ENCODE results near the gene WWOX. TPM values are rescaled to one million over a fixed set of nuclear protein-coding genes. Genes with fewer than 3 reads are reported as not detected.
A peak's percentile ranks its signal among the peaks of the same experiment; 100 is the strongest.

WWOX gene
- total and polyA plus RNA-seq, 2 of the 13 experiments (the other 11 are each of a cell fraction or from before 2014, with no cell fraction given), result 9.1 to 37.4 TPM

DNA sequence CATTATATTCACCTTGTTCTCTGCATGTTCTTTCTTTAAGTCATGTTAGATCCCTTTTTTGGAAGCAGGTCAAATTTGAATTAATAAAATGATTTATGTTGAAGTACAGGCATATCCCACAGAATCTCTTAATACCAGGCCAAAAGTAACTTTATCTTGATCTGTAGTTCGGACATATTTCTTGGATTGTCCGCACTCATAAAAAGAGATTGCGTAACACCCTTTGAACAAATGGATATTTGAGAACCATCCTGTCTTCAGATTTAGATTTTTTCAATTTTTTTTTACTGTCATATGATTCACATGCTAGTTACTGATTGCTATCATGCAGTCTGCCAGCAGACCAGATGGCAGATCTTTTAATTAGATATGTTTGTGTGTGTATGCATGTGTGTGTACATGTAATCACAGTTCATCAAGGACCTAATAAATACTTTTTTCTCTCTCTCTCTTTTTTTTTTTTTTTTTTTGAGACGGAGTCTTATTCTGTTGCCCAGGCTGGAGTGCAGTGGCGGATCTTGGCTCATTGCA, 352.6 kb downstream of the WWOX start:
- Histone ChIP-seq H3K9me3 (ENCODE audit: low read length) (no peaks in the 10 kb centered on the region), H3K4me2 (ENCODE audit: low read depth, low read length) (no peak overlapping the region), H3K9ac (ENCODE audit: insufficient read depth, low read depth, low read length) (no peak overlapping the region), H3K27ac (ENCODE audit: extremely low read length, insufficient read depth, low read length) (no peak overlapping the region), H3K4me3 (replicated peaks in 1 of 3; ENCODE audit: insufficient read depth in 1 of 3, low read depth in 2 of 3, low read length in 3 of 3) (no peak overlapping the region), H3K27me3 (ENCODE audit: control insufficient read depth in 1 of 2, insufficient read depth in 2 of 2, low read length in 2 of 2) (no peaks in the 10 kb centered on the region), H3K36me3 (replicated peaks in 1 of 2; ENCODE audit: control insufficient read depth in 1 of 2, insufficient read depth in 2 of 2, low read length in 2 of 2) (no peaks in the 10 kb centered on the region), H3K79me2 (ENCODE audit: insufficient read depth, low read length) (no peaks in the 10 kb centered on the region), H2AFZ (ENCODE audit: low read length) (no peak overlapping the region), H4K20me1 (ENCODE audit: insufficient read depth, low read length) (no peaks in the 10 kb centered on the region), H3K4me1 (ENCODE audit: insufficient read depth, low read length) (peaks cover 4% of the 10 kb centered on the region)
- no TSS peak for BruUV-seq (replicated peaks)
- intact Hi-C loops (cut with micrococcal nuclease; ENCODE audit: unreplicated experiment) (no loop called here), in situ Hi-C loops (cut with HindIII; ENCODE audit: extremely low pct_ligation_motif_present, low pct_unique_long_range_greater_than_20kb) (no loop called here)
- ChIA-PET POLR2A (no interaction called here), CTCF (ENCODE audit: low intra/inter-chr PET ratio, low total read pairs) (no interaction called here)
- TF ChIP-seq ONECUT2 (CRISPR knock-in tag; IDR thresholded peaks at IDR 0.05) (no peak), ELF3 (CRISPR knock-in tag; IDR thresholded peaks at IDR 0.05) (no peak), CEBPG (CRISPR knock-in tag; IDR thresholded peaks at IDR 0.05) (peak; percentile 59), CEBPB (IDR thresholded peaks at IDR 0.05; ENCODE audit: borderline replicate concordance, low read depth, low read length) (peak; percentile 94), SMC3 (IDR thresholded peaks at IDR 0.05; ENCODE audit: low read length) (0 out of 2 replicates have a peak, but pooled peaks have one; percentile 4), ZNF484 (CRISPR knock-in tag; IDR thresholded peaks at IDR 0.05; ENCODE audit: borderline replicate concordance, low read depth) (no peak), GATA4 (IDR thresholded peaks at IDR 0.05; ENCODE audit: borderline replicate concordance, low read depth) (no peak)
- FAIRE-seq, result no peak
- DNase-seq (ENCODE audit: low spot score), result no peak
- WGBS (ENCODE audit: low lambda C conversion rate), result 94% methylated on average over 5 of the region's 5 CpGs
- ATAC-seq, result no peak

DNA sequence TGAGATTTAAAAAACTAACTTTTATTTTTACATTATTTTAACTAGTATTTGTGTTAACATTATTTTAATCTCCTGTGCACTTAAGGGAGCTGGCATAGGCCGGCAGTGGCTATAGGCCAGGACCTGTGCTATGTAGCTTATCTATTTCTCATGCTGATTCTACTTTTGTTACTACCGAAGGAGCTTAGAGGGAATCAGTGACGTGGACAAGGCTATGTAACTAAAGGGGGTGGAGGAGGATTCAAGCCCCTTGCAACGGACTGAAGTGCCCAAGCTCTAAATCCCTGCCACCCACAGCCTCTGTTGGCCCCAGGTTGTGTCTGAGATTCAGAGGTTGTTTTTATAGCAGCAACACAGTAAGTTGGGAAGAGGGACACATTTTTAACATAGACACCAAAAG, 356.4 kb downstream of the WWOX start:
- DNase-seq (ENCODE audit: low spot score), result no peak
- no peak overlapping the region for H3K4me2 ChIP-seq (ENCODE audit: low read depth, low read length)
- H3K79me2 ChIP-seq (ENCODE audit: insufficient read depth, low read length), result no peaks in the 10 kb centered on the region
- H3K4me3 ChIP-seq (replicated peaks in 1 of 3; ENCODE audit: insufficient read depth in 1 of 3, low read depth in 2 of 3, low read length in 3 of 3), result no peak overlapping the region
- CTCF ChIA-PET (ENCODE audit: low intra/inter-chr PET ratio, low total read pairs), result no interaction called here
- TF ChIP-seq TMF1 (CRISPR knock-in tag; IDR thresholded peaks at IDR 0.05; ENCODE audit: low read depth) (no peak), ZNF768 (CRISPR knock-in tag; IDR thresholded peaks at IDR 0.05) (no peak), ZNF18 (CRISPR knock-in tag; IDR thresholded peaks at IDR 0.05; ENCODE audit: insufficient replicate concordance) (no peak), ZFAT (CRISPR knock-in tag; conservative IDR thresholded peaks at IDR 0.05) (no peak), ZNF274 (CRISPR knock-in tag; IDR thresholded peaks at IDR 0.05) (no peak), SP5 (CRISPR knock-in tag; IDR thresholded peaks at IDR 0.05; ENCODE audit: borderline replicate concordance, low read depth) (no peak)
- TF ChIP-seq, protein P1, sequence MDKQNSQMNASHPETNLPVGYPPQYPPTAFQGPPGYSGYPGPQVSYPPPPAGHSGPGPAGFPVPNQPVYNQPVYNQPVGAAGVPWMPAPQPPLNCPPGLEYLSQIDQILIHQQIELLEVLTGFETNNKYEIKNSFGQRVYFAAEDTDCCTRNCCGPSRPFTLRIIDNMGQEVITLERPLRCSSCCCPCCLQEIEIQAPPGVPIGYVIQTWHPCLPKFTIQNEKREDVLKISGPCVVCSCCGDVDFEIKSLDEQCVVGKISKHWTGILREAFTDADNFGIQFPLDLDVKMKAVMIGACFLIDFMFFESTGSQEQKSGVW (CRISPR knock-in tag; IDR thresholded peaks at IDR 0.05; ENCODE audit: borderline replicate concordance), result no peak
- in situ Hi-C loops (cut with HindIII; ENCODE audit: extremely low pct_ligation_motif_present, low pct_unique_long_range_greater_than_20kb), result no loop called here
- intact Hi-C loops (cut with micrococcal nuclease; ENCODE audit: unreplicated experiment), result no loop called here
- no peak for FAIRE-seq
- H3K27ac ChIP-seq (ENCODE audit: extremely low read length, insufficient read depth, low read length), result no peak overlapping the region
- no peak for ATAC-seq
- no peaks in the 10 kb centered on the region for H3K36me3 ChIP-seq (replicated peaks in 1 of 2; ENCODE audit: control insufficient read depth in 1 of 2, insufficient read depth in 2 of 2, low read length in 2 of 2)
- H3K4me1 ChIP-seq (ENCODE audit: insufficient read depth, low read length), result peaks cover 12% of the 10 kb centered on the region
- no peak overlapping the region for H2AFZ ChIP-seq (ENCODE audit: low read length)
- no peak overlapping the region for H3K9ac ChIP-seq (ENCODE audit: insufficient read depth, low read depth, low read length)
- no peaks in the 10 kb centered on the region for H3K9me3 ChIP-seq (ENCODE audit: low read length)
- WGBS (ENCODE audit: low lambda C conversion rate), result 93% methylated on average over 4 of the region's 4 CpGs
- H3K27me3 ChIP-seq (ENCODE audit: control insufficient read depth in 1 of 2, insufficient read depth in 2 of 2, low read length in 2 of 2), result no peaks in the 10 kb centered on the region
- POLR2A ChIA-PET, result no interaction called here
- BruUV-seq (replicated peaks), result no TSS peak
- H4K20me1 ChIP-seq (ENCODE audit: insufficient read depth, low read length), result no peaks in the 10 kb centered on the region
